ES-I3 (cell line): ENCODE results near the gene KRT33B.

Experiments
- H3K36me3 ChIP-seq: 2 replicates; pipeline ENCODE4 v1.6.1; 2013; ENCODE audit warnings: mild to moderate bottlenecking, low read length, control low read depth, moderate library complexity; ENCODE audit not compliant: insufficient read depth
- H3K4me1 ChIP-seq: 2 replicates; pipeline ENCODE4 v1.6.1; 2013; ENCODE audit warnings: mild to moderate bottlenecking, control low read depth, low read length; ENCODE audit not compliant: insufficient read depth
- H3K9ac ChIP-seq: 2 replicates; pipeline ENCODE4 v1.6.1; 2013; ENCODE audit warnings: low read depth, mild to moderate bottlenecking, low read length, moderate library complexity
- H3K9me3 ChIP-seq: 2 replicates; pipeline ENCODE4 v1.6.1; 2013; ENCODE audit warnings: mild to moderate bottlenecking, low read length, moderate library complexity; ENCODE audit not compliant: control insufficient read depth, insufficient read depth

KRT33B gene

DNA sequence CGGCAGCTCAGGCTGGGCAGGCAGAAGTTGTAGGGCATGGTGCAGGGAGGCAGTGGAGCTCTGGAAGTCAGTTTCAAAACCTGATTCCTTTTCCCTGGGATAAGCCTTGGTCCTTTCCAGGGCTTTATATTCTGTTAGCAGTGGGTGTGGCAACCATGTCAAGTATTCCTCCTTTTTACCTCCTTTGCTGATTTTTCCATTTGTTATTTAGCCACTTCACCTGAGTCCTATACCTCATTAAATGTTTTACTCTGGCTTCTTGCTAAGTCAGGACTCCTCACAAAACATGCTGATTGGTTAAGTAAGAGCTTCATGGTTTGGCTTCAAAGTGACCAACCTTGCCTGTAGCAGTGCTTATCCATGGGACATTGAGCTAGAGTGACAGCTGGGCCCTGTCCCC lies at the start of gene KRT33B:
KRT33B (minus strand) TSS at position 101 of the 400 bp plus-strand sequence; CDS start at position 38, 63 bp downstream.
- Histone ChIP-seq H3K36me3 (no peaks in the 10 kb centered on the region), H3K9ac (no peak within 1 kb of the TSS), H3K9me3 (no peaks in the 10 kb centered on the region), H3K4me1 (no peaks in the 10 kb centered on the region)

DNA sequence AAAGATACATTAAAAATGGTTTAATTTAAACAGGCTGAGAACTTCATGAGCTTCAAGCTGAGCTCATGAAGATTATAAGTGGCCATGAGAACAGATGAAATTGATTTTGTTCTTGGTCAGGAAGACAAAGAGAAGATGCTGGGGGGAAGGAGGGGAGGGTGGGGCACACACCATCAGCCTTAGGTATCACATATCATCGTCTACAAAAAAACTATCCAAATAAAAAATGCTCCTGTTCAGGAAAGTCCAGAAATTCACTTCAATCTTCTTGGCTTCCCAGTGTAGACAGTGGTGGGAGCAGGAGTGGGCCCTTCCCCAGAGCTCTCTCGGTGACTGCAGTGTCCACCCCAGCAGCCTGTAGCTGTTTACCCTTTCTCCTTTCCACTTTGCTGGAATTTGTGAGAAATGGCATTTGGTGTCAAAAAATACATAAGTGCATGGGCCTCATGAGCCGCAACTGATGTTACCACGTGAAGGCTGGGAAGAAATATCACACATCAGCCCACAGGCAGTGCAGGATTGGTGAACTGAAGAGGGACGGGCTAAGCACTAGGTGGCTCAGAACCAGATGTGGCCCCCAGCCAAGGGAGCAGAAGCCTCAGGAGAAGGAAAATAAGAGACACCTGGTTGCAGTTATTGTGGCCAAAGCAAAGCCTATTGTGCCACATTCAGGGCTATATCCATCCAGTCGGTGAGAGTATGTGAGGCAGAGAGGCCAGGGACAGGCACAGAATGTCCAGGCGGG lies 48.7 kb upstream of the KRT33B start:
- peaks cover 5% of the 10 kb centered on the region for H3K4me1 ChIP-seq
- H3K9ac ChIP-seq: no peak overlapping the region
- H3K36me3 ChIP-seq: no peaks in the 10 kb centered on the region
- H3K9me3 ChIP-seq: no peaks in the 10 kb centered on the region

DNA sequence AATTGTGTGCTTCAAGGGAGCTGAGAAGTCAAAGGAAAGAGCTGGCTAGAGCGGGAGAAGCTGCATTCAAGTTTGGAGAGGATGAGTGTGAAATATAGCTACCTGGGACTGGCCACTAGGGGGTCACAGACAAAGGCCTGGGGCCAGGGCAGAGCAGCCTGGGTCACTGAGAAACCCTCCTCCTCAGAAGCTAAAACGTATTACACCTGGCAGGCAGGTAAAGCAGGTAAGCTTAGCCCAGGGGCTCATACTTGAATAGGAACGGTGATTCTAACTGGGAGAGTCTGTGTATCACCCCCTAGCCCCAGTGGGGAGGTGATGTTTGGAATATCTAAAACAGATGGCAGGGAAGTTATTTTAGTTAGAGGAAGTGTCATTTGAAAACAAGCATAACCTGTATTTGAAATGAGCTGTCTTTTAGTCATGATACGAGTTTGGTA lies 48.0 kb upstream of the KRT33B start:
- Histone ChIP-seq H3K9ac (no peak overlapping the region), H3K9me3 (no peaks in the 10 kb centered on the region), H3K4me1 (peaks cover 10% of the 10 kb centered on the region), H3K36me3 (no peaks in the 10 kb centered on the region)

DNA sequence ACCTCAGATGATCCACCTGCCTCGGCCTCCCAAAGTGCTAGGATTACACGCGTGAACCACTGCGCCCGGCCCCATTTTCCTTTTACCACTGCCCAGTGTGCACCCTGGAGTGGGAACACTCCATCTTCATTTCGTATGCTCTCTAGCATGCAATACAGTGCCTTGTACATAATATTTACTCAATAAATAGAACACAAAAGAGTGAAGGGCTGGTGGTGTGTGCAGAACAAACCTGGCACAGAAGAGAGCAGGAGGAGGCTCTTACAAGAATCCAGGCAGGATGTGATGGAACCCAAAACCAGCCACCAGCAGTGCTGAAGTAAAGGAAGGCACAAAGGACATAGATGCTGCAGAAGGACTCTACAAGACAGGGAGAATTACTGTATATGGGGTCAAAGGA lies 47.5 kb upstream of the KRT33B start:
- no peaks in the 10 kb centered on the region for H3K9me3 ChIP-seq
- no peak overlapping the region for H3K9ac ChIP-seq
- H3K36me3 ChIP-seq: no peaks in the 10 kb centered on the region
- peaks cover 10% of the 10 kb centered on the region for H3K4me1 ChIP-seq

DNA sequence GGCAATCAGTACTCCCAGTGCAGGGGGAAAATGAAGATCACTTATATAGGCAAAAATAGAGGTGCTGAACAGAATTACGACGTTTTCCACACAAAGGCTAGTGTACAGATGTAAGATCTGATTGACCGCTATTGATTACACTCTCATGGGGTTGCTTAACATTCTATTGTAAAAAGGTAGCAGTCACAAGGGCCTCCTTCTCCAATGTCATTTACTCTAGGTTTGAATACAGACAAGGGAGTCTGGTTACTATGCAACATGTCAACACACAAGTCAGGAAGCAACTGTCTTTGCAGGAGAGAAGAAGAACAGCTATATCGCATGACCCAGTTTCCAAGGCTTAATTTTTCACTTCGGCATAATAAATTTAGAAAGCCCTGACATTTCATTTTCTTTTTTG lies 46.9 kb upstream of the KRT33B start:
- H3K9me3 ChIP-seq: no peaks in the 10 kb centered on the region
- no peak overlapping the region for H3K9ac ChIP-seq
- H3K4me1 ChIP-seq: peaks cover 10% of the 10 kb centered on the region
- H3K36me3 ChIP-seq: no peaks in the 10 kb centered on the region

DNA sequence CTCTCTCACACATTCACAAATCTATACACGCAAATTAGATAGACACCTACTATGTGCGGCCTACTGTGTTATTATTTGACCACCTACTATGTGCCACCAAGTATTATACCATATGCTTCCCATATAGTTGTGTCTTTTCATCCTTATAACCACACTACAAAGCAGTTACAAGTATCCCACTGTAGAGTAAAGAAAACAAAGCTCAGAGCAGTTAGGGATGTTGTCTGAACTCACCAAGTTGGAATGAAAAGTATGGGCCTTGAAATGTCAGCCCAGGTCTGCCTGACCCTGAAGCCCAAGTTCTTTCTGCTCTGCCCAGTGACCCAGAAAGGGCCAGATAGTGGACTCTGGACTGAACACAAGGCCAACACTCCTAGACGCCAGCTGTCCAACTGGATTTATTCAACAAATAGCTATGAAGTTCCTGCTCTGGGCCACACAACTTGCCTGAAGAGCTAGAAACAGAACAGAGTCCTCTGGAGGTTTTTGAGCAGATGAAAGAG lies 46.3 kb upstream of the KRT33B start:
- H3K4me1 ChIP-seq: peaks cover 10% of the 10 kb centered on the region
- H3K9me3 ChIP-seq: no peaks in the 10 kb centered on the region
- H3K9ac ChIP-seq: no peak overlapping the region
- no peaks in the 10 kb centered on the region for H3K36me3 ChIP-seq

DNA sequence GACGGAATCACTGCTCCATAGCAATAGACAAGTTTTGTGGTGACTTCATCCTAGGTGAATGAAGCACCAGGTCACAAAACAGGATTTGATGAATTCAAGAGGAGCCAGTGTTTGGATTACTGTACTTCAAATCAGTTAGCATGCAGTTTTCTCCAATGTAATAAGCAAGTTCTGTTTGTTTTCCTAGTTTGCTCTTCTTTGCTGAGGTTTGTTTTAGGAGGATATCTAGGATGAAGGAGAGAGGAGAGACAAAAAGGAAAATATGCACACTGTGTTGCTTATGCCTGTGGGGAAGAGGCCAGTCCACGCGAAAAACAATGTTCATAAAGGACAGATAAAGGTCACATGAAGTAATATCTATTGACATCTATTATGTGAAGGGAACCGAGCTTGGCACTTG lies 45.8 kb upstream of the KRT33B start:
- Histone ChIP-seq H3K9me3 (no peaks in the 10 kb centered on the region), H3K4me1 (peaks cover 10% of the 10 kb centered on the region), H3K36me3 (no peaks in the 10 kb centered on the region), H3K9ac (no peak overlapping the region)

DNA sequence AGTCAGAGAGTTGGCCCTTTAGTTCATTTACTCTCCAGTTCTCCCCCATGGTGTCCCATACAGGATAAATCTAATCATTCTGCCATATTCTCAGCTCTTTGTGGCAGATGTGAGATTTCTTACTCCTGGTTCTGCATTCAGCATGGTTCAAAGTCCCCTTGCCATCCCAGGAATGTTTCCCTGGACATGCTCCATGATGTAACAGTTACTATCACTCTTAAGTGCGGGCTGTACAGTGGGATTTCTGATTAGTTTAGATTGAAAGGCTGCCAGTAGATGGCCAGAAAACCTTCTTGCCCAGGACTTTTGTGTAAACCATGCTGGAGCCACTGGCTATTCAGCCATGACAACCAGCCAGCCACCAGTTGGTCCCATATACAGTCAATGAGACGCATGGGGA lies 44.4 kb upstream of the KRT33B start:
- peaks cover 10% of the 10 kb centered on the region for H3K4me1 ChIP-seq
- no peak overlapping the region for H3K9ac ChIP-seq
- H3K9me3 ChIP-seq: no peaks in the 10 kb centered on the region
- H3K36me3 ChIP-seq: no peaks in the 10 kb centered on the region

DNA sequence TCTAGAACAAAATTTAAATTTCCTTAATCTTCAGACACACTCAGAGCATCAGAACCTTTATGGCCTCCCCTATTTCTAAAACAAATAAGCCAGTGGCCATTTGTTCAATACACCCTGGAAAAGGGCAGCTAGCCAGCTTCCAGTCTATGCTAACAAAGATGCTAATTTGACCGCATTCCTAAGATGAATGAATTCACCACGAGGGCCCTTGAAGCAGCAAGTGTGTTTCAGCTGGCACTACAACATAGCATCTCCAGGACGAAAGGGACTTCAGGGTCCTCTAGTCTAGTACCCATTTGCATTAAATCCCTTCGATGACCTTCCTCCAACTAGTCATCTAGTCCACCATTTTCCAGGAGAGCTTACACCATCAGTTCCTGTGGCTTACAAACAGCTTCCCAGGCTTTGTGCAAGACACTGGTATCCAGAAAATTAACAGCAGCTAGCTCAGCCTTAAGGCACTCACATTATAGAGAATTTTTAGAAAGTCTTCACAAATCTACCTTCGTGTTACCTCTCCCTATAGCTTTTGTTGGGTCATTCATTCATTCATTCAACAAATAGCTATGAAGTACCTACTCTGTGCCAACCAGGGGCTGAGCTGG lies 43.8 kb upstream of the KRT33B start:
- H3K9ac ChIP-seq: no peak overlapping the region
- H3K36me3 ChIP-seq: no peaks in the 10 kb centered on the region
- no peaks in the 10 kb centered on the region for H3K9me3 ChIP-seq
- peaks cover 10% of the 10 kb centered on the region for H3K4me1 ChIP-seq

DNA sequence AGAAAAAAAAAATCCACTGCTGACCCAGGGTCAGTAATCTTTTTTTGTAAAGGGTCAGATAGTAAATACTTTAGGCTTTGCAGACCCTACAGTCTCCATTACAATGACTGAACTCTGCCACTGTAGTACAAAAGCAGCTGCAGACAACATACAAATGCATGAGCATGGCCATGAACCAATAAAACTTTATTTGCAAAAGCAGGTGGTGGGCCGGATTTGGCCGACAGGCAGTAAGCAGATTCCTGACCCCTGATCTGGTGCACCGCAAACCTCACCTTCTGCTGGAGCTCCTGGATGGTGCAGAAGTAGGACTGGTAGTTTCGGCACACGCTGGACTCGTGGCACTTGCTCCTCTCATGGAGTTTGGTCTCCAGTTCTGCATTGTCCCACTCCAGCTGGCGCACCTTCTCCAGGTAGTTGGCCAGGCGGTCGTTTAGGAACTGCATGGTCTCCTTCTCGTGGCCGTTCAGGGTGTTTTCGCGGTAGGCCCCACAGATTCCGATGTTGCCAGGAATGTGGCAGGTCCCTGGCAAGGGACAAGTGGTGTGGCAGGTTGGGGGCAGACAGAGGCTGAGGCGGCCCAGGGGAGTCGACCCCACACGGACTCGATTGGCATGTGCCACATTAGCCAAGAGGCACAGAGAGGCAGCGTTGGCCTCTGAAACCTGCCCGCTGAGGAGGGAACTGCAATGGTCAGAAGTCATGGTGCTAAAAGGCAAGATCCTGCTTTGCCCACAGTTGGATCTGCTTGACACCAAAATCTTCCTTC lies 41.6 kb upstream of the KRT33B start:
- Histone ChIP-seq H3K9me3 (no peaks in the 10 kb centered on the region), H3K4me1 (peaks cover 10% of the 10 kb centered on the region), H3K9ac (no peak overlapping the region), H3K36me3 (no peaks in the 10 kb centered on the region)

DNA sequence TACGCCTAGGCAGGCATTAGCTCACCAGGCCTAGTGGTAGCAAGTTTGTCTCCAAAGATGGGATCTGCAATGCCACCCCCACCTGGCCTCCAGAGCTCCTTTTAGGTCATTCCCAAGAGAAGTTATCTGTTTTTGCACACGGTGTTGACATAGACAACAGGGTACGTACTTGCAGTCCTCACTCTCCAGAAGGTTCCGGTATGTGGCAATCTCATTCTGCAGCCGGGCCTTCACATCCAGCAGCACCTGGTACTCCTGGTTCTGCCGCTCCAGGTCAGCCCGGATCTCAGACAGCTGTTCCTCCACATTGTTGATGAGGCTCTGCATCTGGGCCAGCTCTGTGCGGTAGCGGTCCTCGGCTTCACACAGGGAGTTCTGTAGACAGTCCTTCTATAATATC lies 37.6 kb upstream of the KRT33B start:
- H3K4me1 ChIP-seq: no peaks in the 10 kb centered on the region; the same call in 1 of the 2 replicates
- H3K36me3 ChIP-seq: no peaks in the 10 kb centered on the region
- H3K9ac ChIP-seq: no peak overlapping the region
- H3K9me3 ChIP-seq: no peaks in the 10 kb centered on the region

DNA sequence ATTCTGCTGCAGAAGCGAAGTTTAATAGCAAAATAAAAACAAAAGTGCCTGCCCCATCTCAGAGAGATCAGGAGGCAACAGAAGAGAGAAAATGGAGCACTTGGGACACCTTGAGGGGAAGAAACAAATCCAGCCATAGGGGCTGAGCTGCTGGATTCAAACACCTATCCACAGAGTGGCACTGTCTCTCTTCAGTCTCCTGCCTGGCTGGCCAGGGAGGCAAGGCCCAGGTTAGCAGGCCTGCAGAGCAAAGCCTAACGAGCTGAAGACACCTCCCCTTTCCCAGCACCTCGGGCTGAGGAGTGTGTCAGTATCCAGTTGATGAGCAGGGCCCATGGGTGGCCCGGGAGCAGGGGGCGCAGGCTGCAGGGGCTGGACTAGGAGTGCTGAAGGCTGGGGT lies 36.6 kb upstream of the KRT33B start:
- Histone ChIP-seq H3K36me3 (no peaks in the 10 kb centered on the region), H3K4me1 (no peaks in the 10 kb centered on the region; the same call in 1 of the 2 replicates), H3K9me3 (no peaks in the 10 kb centered on the region), H3K9ac (no peak overlapping the region)

DNA sequence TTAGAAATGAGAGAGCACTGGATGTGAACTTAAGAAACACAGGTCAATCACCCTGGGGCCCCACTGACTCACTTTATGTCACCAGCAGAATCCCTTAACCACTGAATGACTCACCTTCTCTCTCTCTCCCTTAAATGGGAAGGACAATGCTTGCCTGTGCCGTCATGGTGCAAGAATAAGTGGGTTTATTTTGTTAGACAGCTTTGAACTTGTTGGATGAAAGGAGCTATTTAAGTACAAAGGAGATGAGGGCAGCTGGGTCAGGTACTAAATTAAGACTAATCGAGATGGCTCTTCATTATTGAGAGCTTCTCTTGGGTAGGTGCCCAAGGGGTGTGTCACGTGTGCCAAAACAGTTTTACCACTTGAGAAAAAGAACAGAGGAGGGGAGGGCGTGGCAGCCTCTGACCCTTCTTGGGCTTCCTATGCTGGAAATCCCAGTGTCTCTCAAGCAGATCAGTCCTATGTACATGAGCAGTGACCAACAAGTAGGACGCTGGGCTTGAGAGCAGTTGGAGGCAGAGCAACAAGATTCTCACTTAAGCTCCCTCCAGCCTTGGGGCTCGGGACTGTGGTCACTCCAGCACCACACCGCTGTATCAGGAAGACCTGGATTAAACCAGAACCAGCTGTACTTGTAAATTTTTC lies 34.5 kb upstream of the KRT33B start:
- no peak overlapping the region for H3K9ac ChIP-seq

DNA sequence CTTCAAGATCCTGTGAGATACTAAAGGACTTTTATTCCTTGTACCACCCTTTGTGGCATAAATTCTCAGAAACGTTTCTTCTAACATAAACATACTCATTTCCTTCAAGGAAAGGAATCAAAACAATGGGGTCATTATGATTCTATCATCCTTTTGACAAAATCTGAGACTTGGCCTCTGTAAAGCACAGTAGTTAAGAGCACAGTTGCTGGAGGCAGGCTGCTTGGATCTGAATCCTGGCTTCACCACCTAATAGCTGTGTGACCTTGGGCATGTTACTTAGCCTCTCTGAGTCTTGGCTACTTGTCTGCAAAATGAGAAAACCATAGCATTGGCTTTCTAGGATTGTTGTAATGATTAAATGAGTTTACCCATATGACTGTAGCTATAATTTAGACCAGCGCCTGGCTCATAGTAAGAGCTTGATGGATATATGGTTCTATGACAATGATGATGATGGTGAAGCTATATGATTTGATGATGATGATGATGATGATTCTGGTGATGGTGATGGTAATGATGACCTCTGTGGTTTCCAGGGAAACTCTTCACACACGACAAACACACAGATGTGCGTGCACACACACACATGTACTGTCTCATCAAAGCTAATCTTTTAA lies 33.9 kb upstream of the KRT33B start:
- no peaks in the 10 kb centered on the region for H3K36me3 ChIP-seq
- no peak overlapping the region for H3K9ac ChIP-seq
- H3K4me1 ChIP-seq: no peaks in the 10 kb centered on the region; the same call in 1 of the 2 replicates
- H3K9me3 ChIP-seq: no peaks in the 10 kb centered on the region

More for the DNA sequence above, 34.5 kb upstream of the KRT33B start:
- no peaks in the 10 kb centered on the region; the same call in 1 of the 2 replicates for H3K4me1 ChIP-seq
- no peaks in the 10 kb centered on the region for H3K36me3 ChIP-seq
- no peaks in the 10 kb centered on the region for H3K9me3 ChIP-seq
